GM21529 (cell line): ENCODE measurements around the gene UBASH3B.
A peak's percentile ranks its signal among the peaks of the same experiment; 100 is the strongest.
"Not testable (repeated sequence)": the region's sequence is repeated elsewhere in the genome, so short reads cannot be mapped to it uniquely, and the experiment has no call there.

Experiments
- ATAC-seq: cut with Tn5 transposase; IDR thresholded peaks from one replicate; pipeline ENCODE4 v1.9.1; 2021; ENCODE audit not compliant: unreplicated experiment

UBASH3B gene, protein sequence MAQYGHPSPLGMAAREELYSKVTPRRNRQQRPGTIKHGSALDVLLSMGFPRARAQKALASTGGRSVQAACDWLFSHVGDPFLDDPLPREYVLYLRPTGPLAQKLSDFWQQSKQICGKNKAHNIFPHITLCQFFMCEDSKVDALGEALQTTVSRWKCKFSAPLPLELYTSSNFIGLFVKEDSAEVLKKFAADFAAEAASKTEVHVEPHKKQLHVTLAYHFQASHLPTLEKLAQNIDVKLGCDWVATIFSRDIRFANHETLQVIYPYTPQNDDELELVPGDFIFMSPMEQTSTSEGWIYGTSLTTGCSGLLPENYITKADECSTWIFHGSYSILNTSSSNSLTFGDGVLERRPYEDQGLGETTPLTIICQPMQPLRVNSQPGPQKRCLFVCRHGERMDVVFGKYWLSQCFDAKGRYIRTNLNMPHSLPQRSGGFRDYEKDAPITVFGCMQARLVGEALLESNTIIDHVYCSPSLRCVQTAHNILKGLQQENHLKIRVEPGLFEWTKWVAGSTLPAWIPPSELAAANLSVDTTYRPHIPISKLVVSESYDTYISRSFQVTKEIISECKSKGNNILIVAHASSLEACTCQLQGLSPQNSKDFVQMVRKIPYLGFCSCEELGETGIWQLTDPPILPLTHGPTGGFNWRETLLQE

DNA sequence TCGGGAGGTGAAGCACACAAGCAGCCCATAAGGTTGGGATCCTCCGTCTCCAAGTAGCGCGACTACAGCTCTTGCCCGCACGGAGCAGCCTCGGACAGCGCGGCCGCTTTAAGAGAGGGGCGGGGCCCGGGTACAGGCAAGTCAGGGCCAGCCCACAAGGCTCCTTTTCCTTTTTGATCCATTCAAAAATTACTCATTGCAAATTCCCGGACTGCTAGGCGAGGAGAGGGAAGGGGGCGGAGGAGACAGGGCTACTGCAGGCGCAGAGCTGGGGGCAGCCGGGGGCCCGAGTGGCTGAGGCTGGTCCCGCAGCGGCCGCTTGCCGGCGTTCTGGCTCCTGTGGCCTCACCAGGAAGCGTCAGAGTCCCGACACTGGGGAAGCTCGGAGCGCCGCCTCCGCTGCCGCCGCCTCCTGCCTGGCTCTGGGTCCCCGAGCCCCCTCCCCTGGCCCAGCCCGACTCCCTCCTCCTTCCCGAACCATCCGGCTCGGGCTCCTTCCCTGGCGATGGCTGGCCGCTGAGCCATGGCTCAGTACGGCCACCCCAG, at the start of gene UBASH3B:
Gene UBASH3B, plus strand, starts transcription at position 196 of the 546 bp plus-strand sequence. Its CDS starts 328 bp downstream, at position 524.
- peak; percentile 78 for ATAC-seq

DNA sequence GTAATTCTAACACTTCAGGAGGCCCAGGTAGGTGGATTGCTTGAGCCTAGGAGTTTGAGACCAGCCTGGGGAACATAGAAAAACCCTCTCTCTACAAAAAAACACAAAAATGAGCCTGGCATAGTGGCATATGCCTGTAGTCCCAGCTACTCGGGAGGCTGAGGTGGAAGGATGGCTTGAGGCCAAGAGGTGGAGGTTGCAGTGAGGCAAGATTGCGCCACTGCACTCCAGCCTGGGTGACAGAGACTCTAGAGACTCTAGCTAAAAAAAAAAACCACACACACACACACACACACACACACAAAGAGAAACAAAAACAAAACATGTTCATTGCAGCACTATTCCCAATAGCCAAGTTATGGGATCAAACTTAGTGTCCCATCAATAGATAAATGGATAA, 48.4 kb upstream of the UBASH3B start:
- not testable (repeated sequence) for ATAC-seq

DNA sequence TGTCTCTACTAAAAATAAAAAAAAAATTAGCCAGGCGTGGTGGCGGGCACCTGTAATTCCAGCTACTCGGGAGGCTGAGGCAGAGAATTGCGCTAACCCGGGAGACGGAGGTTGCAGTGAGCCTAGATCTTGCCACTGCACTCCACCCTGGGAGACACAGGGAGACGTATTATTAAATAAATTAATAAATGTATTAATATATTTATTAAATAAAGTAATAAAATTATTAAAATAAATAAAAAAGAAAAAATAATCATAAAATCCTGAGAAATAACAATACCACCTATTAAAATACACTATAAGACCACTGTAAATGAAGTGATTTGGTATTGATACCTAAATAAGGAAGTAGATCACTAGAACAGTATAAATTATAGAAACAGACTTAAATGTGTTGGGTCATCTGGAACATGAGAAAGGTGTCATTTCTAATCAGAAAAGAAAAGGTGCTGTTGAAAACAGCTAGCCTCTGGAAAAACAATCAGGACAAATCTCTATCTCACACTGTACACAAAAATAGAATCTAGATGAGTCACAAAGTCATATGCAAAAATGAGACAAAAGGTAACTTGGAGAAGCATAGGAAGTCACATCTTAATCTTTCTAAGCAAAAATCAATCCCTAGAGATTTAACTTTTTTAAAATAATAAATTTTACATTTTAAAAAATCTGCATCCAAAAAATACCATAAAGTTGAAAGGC, 43.2 kb upstream of the UBASH3B start:
- no peak for ATAC-seq

DNA sequence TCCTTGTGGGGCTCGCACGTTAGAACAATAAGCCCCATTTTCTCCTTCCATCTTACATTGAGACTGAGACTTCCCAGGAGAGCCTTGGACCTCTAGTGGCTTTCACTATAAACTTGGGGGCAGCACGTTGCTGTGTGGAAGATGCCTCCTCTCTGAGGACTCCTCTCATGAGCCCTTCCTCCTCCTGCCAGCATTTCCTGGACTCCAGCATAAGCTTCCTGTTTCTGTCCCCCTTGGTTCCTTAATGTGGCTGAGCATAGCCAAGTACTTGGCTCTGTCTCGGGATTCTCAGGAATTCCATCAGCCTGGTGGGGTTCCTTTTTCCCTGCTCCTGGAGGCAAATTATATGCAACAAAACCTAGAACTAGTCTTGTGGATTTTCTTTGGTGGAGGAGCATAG, 38.8 kb upstream of the UBASH3B start:
- no peak for ATAC-seq

DNA sequence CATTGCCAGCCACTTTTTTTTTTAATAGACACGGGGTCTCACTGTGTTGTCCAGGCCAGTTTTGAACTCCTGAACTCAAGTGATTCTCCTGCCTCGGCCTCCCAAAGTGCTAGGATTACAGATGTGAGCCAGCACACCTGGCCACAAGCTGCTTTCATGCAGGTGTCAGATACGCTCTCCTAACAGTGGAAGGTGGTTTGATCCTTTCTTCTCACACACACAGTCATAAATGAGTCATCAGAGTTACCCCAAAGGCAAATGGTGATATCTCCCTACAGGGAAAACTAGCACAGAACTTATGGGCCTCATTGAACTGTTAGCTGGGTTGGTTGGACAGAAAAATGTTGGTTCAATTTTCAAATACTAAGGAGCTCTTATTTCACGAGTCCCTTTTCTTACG, 38.2 kb upstream of the UBASH3B start:
- no peak for ATAC-seq

DNA sequence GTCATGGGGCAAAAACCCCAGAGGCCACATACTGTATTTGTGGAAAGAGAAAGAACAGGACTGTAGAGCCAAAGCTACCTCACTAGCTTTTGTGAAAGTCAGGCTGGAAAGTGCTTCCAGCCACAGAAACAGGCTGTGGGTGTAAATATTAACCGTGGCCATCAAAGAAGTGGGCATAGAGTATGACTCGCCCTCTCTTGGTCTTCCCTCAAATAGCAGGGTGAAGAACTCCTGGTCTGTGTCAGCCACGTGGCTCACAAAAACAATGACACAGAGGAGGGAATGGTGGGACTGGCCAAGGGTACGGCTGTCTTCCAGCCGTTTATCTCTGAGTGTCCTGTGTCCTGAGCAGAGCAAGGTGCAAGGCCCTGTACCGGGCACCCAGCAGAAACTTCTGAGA, 37.6 kb upstream of the UBASH3B start:
- ATAC-seq = no peak

DNA sequence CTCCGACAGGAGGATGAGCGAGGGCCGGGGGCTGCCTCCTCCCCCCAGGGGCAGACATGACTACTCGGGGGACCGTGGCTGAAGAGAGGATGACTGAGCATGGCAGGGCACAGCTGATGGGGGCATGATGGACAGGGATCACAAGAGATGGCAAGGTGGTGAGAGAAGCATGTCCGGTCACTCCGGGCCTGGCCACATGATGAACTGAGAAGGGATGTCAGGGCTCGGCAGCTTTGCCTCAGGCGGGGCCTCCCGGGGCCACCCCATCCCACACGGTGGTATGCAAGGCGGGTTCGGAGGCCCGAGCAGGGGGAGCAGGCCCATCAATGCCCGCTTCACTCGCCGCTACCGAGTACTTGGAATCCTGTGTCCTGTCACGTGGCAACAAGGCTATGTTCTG, 36.6 kb upstream of the UBASH3B start:
- ATAC-seq = no peak

DNA sequence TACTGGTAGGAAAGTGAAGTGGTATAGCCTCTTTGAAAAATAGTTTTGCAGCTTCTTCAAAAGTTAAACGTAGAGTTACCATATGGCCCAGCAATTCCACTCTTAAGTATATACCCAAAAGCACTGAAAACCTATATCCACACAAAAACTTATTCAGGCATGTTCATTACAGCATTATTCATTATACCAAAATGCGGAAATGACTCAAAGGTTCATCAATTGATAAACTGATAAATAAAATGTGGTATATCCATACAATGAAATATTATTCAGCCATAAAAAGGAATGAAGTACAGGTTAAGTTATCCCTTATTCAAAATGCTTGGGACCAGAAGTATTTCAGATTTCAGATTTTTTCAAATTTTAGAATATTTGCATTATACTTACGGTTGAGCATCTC, 35.8 kb upstream of the UBASH3B start:
- no peak for ATAC-seq

DNA sequence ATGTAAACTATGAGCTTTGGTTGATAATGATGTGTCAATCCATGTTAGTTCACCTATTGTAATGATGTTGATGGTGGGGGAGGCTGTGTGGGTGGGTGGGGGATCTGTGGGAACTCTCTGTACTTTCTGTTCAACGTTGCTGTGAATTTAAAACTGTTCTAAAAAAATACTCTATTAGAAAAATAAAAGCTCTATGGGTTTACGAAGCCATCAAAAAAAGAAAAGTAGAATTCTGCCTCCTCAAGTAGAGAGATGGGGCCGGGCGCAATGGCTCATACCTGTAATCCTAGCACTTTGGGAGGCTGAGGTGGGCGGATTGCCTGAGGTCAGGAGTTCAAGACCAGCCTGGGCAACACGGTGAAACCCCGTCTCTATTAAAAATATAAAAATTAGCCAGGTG, 30.0 kb upstream of the UBASH3B start:
- not testable (repeated sequence) for ATAC-seq

DNA sequence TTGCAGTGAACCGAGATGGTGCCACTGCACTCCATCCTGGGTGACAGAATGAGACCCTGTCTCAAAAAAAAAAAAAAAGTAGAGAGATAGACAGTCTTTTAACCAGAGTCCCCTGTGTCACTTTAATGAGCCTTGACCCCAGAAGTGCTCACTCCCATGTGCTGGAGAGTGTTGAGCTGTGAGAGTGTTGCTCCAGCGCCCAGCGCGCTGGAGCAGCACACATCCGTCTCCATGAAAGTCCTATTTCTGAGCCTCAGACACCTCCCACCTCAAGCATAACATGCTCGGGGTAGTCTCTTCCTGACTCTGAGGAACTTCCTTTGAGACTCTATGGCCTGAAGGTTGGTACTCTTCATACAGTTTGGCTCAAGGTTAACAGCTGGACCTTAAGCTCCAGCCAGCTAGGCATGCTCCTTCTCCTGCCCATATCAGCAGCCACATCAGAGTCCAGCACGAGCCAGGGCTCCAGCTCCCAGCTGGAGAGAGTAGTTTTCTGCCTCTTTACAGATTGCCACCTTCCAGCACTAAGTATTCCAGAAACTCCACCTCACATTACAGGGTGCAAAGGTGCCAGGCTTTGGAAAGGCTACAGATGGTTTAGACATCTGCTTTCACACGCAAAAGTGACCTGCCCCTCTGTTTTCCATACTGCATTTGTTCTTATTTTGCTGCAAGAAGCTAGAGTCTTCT, 29.4 kb upstream of the UBASH3B start:
- ATAC-seq = no peak

DNA sequence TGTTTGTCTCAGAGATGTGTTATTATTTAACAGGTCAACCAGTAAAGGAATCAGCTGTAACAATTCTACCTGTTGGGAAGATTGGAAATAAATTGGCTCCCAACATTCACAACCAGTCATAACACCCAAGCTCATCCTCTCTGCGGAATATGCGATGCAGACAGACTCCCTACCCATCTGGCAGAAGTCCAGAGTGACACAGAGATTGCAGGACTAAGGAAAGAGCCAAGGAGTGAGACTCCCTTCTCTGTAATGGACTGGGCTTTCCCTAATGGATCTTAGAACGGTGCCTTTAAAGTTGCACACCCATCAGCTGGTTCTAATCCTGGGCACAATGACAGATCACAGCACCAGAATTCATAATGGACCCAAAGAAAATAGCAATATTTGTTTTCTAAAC, 27.8 kb upstream of the UBASH3B start:
- ATAC-seq = no peak

DNA sequence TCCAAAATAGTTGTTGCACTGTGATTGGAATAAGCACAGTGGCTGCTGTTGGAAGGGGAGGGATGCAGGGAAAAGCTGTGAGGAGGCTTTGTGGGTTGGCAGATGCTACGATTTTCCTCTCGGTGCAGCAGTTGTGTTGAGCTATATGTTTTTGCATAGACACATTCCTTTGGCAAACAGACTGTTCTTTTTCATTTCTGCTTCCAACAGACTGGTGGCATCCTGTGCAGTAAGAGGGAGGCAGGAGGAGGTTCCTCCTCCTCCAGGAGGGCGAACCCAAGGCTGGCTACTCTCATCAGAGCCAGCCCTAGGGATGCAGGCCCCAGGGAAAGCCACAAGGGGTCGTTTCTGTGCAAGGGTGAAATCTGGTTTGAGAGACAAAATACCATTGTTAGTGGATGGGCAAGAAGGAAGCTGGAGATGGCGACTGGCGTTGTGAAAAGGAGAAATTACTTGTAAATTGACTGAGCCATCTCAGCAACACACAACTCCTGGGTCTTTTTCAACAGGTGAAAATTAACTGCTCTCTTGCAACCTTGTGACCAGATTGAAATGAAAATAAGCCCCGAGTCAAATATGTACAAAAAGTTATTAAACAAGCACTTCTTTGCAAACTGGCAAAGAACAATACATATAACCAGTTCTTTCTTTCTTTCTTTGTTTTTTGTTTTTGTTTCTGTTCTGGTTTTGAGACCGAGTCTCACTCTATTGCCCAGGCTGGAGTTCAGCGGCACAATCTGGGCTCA, 26.5 kb upstream of the UBASH3B start:
- peak; percentile 76 for ATAC-seq

DNA sequence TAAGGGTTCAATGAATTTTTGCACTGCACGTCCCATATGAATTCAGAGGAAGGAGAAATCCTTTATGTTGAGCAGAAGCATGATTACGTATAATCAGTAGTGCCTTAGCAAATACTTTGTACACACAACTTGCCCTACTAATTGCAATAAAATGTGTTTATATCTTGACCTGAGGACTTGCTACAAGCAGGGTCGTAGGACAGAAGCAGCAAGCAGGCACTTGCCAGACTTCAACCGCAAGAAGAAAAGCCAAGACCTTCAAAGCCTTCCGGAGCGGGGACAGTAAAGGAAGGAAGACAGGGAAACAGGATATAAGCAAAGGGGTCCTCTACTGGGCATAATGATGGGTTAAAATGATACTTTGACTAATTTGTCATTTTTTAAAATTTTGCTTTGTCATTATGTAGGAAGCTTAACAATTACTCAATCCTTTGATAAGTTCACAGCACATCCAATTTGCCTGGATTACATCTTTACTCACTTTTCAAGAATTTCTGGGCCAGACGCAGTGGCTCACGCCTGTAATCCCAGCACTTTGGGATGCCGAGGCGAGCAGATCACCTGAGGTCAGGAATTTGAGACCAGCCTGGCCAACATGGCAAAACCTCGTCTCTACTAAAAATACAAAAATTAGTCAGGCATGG, 23.2 kb upstream of the UBASH3B start:
- ATAC-seq = no peak

DNA sequence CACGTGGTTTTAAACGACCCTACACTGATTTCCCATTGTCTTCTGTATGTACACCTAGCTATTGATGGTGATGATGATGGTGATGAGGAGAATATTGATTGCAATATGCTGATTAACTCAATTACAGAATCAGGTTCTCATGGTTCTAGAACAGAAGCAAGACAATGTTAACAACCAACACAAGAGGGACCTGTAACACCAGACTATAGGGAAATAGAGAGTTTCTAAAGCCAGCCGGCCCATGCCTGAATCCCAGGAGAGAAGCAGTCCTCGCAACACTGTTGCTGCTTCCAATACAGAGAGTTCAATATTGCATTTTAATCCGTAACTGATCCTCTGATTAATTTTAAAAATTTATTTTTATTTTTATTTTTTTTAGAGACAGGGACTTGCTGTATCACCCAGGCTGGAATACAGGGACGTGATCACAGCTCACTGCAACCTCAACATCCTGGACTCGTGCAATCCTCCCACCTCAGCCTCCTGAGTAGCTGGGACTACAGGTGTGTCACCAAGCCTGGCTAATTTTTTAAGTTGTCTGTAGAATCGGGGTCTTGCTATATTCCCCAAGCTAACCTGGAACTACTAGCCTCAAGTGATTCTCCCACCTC, 22.2 kb upstream of the UBASH3B start:
- ATAC-seq = no peak

DNA sequence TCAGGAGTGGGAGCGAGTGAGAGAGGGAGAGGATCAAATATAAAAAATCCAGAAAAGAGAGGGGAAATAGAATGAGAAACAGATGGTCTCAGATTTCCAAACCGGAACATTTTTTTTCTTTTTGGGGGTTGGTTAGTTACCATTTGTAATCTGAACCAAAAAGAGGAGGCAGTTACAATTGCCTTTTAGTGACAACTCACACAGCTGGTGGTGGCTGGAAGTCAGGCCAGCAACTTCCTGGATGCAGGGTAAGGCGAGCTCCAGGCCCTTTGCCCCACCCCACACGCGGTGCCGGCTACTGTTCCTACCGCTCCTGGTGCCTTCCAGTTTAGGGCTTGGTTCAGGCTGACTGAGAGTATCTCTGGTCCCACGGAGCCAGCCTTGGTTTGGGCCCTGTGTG, 21.0 kb upstream of the UBASH3B start:
- ATAC-seq = no peak

DNA sequence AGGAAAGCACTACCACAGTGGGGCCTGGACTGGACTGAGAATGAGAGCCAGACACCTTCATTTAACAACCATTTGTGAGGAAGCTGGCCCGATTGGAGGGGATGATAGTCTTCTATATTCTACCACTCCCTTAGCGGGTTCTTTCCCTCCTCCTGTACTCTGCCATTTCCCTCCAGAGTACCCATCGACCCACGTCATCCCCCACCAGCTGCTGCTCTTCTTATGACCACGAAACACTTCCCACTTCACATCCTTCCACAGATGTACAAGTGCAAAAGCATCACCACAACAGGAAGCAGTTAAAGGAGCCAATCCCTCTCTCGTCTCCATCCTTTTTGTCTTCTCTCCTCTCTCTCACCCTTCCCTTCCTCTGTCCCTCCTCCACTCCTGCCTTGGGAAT, 18.0 kb upstream of the UBASH3B start:
- ATAC-seq = no peak

DNA sequence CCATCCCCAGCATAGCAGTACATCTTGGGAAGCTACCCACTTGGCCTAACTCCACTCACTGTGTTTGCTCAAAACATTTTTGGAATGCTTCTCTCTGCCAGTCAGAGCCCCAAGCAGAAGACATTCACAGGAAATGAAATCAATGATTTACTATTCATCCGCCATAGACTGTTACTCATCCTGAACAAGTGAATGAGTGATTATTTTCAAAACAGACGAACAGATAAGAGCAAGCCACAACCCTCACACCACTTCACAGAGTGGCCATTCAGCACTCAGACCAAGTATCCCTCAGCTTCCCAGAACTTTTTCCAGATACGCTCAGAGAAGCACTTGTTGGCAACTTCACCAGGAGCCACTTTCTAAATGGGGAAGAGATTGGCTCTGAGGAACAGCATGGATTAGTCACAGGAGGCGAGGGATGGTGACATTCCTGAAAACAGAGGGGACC, 13.0 kb upstream of the UBASH3B start:
- no peak for ATAC-seq

DNA sequence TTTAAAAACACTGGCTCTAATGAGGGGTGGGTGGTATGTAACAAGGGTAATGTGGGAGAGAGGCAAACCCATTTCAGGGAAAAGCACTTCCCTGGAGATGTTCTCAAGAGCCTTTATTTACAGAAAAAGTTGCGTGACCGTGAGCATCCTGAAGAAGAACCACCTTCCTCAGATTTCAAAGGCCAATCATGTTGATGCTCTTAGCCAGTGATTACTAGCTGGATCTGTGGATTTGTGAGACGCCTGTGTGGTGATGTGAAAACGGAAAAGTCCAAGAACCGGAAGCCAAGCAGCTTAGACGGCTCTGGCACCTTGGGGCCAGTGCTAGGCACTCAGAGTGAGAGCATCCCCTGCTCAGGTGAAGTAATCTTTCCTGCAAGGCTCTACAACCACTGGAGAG, 12.6 kb upstream of the UBASH3B start:
- no peak for ATAC-seq

DNA sequence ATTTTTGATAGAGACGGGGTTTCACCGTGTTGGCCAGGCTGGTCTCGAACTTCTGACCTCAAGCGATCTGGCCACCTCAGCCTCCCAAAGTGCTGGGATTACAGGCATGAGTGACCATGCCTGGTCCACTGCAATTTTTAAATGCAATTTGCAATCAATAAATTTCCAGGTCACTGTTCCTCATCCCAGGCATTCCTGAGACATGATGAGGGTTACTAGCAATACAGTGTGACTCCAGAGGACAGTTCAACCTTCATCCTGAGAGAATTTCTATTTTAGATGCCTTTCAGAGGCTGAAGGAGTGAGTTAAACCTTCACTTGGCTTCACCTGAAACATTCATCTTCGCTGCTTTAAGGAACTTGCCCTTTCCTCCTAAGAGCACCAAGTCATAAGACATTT, 9.7 kb upstream of the UBASH3B start:
- ATAC-seq = no peak
